GM13977 (cell line): ENCODE results near the gene SCFD2.
"Not testable (repeated sequence)": the region's sequence is repeated elsewhere in the genome, so short reads cannot be mapped to it uniquely, and the experiment has no call there.

Experiments
- DNase-seq: peaks from one replicate; pipeline ENCODE4 v3.0.0; 2012; ENCODE audit warnings: low spot score
- CTCF ChIP-seq: IDR thresholded peaks from 2 replicates; pipeline ENCODE4 v1.5.1; 2012; ENCODE audit warnings: mild to moderate bottlenecking, control low read depth; ENCODE audit not compliant: insufficient read depth; ENCODE audit errors: extremely low read depth, missing control alignments
- in situ Hi-C: fragments of 300-500 bp; cut with MboI; formaldehyde crosslinking; loops from one replicate; pipeline ENCODE4 v1.12.0; 2022; ENCODE audit warnings: low sequenced_read_pairs, low pct_unique_long_range_greater_than_20kb, mixed read lengths, inconsistent platforms; ENCODE audit not compliant: unreplicated experiment

Gene SCFD2

GRCh38 chr4:53150631-53151488 is 215.0 kb downstream of the SCFD2 start:
- no peak for DNase-seq
- TF ChIP-seq CTCF, result no peak
- in situ Hi-C loops, result no loop called here

GRCh38 chr4:53147711-53148110 is 218.2 kb downstream of the SCFD2 start:
- no peak for TF ChIP-seq CTCF
- no peak for DNase-seq
- in situ Hi-C loops, result no loop called here

- DNase-seq, result no peak
- TF ChIP-seq CTCF, result no peak
These were observed 218.7 kb downstream of the SCFD2 start for GRCh38 chr4:53147197-53147596.

GRCh38 chr4:53141308-53141707 is 224.6 kb downstream of the SCFD2 start:
- no peak for TF ChIP-seq CTCF
- DNase-seq, result no peak
- in situ Hi-C loops, result no loop called here

More at GRCh38 chr4:53147197-53147596, 218.7 kb downstream of the SCFD2 start:
- in situ Hi-C loops, result no loop called here

- in situ Hi-C loops, result not testable (repeated sequence)
These were observed 226.6 kb downstream of the SCFD2 start for GRCh38 chr4:53139256-53139655.

GRCh38 chr4:53137468-53137867 is 228.4 kb downstream of the SCFD2 start:
- DNase-seq, result no peak
- TF ChIP-seq CTCF, result no peak
- in situ Hi-C loops, result no loop called here

More at GRCh38 chr4:53139256-53139655, 226.6 kb downstream of the SCFD2 start:
- not testable (repeated sequence) for DNase-seq

- in situ Hi-C loops, result no loop called here
- no peak for DNase-seq
- TF ChIP-seq CTCF, result no peak
These were observed 228.9 kb downstream of the SCFD2 start for GRCh38 chr4:53136954-53137353.
